ENCODE measurements around the gene NMT2.
"Not testable (repeated sequence)": the region's sequence is repeated elsewhere in the genome, so short reads cannot be mapped to it uniquely, and the experiment has no call there.

NMT2 gene

DNA sequence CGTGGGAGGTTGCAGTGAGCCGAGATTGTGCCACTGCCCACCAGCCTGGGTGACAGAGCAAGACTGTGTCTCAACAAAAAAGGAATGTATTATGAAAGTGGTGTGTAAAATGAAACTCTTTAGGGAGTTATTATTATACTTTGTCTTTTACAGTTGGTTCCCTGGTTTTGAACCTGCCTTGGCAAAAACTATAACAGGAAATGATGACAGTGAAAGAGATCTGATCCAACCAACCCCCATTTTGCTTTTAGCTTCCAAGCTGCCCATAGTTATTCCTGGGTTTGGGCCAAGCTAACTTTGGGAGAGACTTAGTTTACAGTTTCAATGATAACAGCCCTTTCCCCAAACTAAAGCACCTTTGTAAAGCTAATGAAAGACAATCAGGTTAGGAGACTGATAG lies 34.1 kb upstream of the NMT2 start:
- Histone ChIP-seq H4K20me1 (ENCODE audit: insufficient read depth) (no peaks in the 10 kb centered on the region), H3K4me3 (IDR thresholded peaks at IDR 0.05; ENCODE audit: insufficient read depth, low read depth, low read length) (no peak overlapping the region), H2AFZ (ENCODE audit: low read depth) (no peak overlapping the region), H3K36me3 (ENCODE audit: insufficient read depth) (no peaks in the 10 kb centered on the region), H3K4me1 (ENCODE audit: low read depth, poor library complexity, severe bottlenecking) (peaks cover 12% of the 10 kb centered on the region), H3K9ac (no peak overlapping the region), H3K27ac (no peak overlapping the region), H3K27me3 (ENCODE audit: insufficient read depth, low read depth) (no peaks in the 10 kb centered on the region), H3K79me2 (ENCODE audit: insufficient read depth, low read depth) (no peaks in the 10 kb centered on the region), H3K4me2 (no peak overlapping the region)
- no peak for TF ChIP-seq CTCF (conservative IDR thresholded peaks at IDR 0.05; ENCODE audit: low read depth, low read length)

DNA sequence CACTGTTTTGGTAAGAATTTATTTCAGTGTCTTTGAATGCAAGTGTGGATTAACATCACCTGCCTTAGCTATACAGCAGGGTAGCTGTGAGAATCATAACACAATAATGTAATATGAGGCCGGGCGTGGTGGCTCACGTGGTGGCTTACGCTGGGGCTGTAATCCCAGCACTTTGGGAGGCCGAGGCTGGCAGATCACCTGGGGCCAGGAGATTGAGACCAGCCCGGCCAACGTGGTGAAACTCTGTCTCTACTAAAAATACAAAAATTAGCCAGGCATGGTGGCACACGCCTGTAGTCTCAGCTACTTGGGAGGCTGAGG lies 33.8 kb upstream of the NMT2 start:
- not testable (repeated sequence) for H3K4me2 ChIP-seq; H3K27ac ChIP-seq; H3K4me1 ChIP-seq (ENCODE audit: low read depth, poor library complexity, severe bottlenecking); H4K20me1 ChIP-seq (ENCODE audit: insufficient read depth); H3K4me3 ChIP-seq (IDR thresholded peaks at IDR 0.05; ENCODE audit: insufficient read depth, low read depth, low read length); H3K9ac ChIP-seq; H2AFZ ChIP-seq (ENCODE audit: low read depth); H3K36me3 ChIP-seq (ENCODE audit: insufficient read depth); H3K27me3 ChIP-seq (ENCODE audit: insufficient read depth, low read depth); H3K79me2 ChIP-seq (ENCODE audit: insufficient read depth, low read depth)

DNA sequence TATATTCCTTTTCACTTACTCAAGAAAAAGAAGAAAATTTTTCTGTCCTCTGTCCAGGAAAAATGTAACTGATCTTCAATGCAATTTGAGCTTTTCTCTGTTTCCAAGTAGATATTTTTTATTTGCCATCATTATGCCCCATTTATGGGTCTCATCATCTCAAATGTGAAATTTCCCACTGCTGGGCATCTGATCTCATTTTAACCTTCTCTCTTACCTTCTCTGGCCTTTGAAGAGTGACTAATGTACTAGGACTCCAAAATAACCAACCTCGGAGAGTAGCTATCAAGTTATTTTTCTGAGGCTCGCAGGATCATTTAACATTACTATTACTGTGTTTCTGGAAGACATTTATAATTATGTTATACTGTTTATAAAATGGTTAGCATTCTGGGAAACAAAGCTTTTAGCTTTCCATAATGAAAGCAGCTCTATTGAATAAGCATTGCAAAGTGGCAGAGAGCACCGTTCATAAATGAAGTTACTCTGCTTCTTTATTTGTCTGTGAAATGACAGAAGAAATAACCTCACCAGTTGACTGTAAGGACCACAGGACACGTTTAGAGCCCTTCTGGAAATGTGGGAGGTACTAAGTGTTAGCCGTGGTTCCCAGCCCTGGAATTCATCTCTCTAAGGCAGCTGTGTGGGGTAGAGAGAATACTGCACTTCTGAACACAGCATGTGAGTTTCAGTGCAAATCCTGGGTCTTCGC lies 33.3 kb upstream of the NMT2 start:
- Histone ChIP-seq H3K79me2 (ENCODE audit: insufficient read depth, low read depth) (no peaks in the 10 kb centered on the region), H3K4me2 (no peak overlapping the region), H3K27me3 (ENCODE audit: insufficient read depth, low read depth) (no peaks in the 10 kb centered on the region), H3K4me3 (IDR thresholded peaks at IDR 0.05; ENCODE audit: insufficient read depth, low read depth, low read length) (no peak overlapping the region), H3K27ac (no peak overlapping the region), H3K4me1 (ENCODE audit: low read depth, poor library complexity, severe bottlenecking) (peaks cover 7% of the 10 kb centered on the region), H3K36me3 (ENCODE audit: insufficient read depth) (no peaks in the 10 kb centered on the region), H2AFZ (ENCODE audit: low read depth) (no peak overlapping the region), H4K20me1 (ENCODE audit: insufficient read depth) (no peaks in the 10 kb centered on the region), H3K9ac (no peak overlapping the region)
- no peak for TF ChIP-seq CTCF (conservative IDR thresholded peaks at IDR 0.05; ENCODE audit: low read depth, low read length)

DNA sequence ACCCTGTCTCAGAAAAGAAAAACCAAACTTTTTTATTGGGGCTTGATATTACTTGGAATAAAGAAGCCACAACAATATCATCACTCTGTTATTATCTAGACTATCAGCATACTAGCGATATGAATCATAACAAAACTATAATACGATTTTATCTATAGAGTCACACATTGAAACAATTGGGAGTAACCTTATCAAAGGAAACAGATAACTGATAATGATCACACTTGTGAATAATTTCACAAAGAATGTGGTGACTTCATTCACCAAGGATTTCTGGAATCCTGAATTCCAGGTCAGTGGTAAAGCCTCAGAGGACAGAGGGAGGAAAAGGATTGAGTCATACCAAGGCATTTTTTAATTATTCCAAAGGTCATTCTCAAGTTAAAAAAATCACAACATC lies 32.1 kb upstream of the NMT2 start:
- Histone ChIP-seq H3K27me3 (ENCODE audit: insufficient read depth, low read depth) (no peaks in the 10 kb centered on the region), H3K79me2 (ENCODE audit: insufficient read depth, low read depth) (no peaks in the 10 kb centered on the region), H2AFZ (ENCODE audit: low read depth) (no peak overlapping the region), H3K4me1 (ENCODE audit: low read depth, poor library complexity, severe bottlenecking) (peaks cover 7% of the 10 kb centered on the region), H3K4me3 (IDR thresholded peaks at IDR 0.05; ENCODE audit: insufficient read depth, low read depth, low read length) (no peak overlapping the region), H3K4me2 (no peak overlapping the region), H4K20me1 (ENCODE audit: insufficient read depth) (no peaks in the 10 kb centered on the region), H3K27ac (no peak overlapping the region), H3K36me3 (ENCODE audit: insufficient read depth) (no peaks in the 10 kb centered on the region), H3K9ac (no peak overlapping the region)
- TF ChIP-seq CTCF (conservative IDR thresholded peaks at IDR 0.05; ENCODE audit: low read depth, low read length) = no peak

GRCh38 chr10:15197911-15198310 lies 29.4 kb upstream of the NMT2 start:
- Histone ChIP-seq H3K79me2 (ENCODE audit: insufficient read depth, low read depth) (no peaks in the 10 kb centered on the region), H3K4me3 (IDR thresholded peaks at IDR 0.05; ENCODE audit: insufficient read depth, low read depth, low read length) (no peak overlapping the region), H2AFZ (ENCODE audit: low read depth) (no peak overlapping the region), H3K27ac (no peak overlapping the region), H3K4me1 (ENCODE audit: low read depth, poor library complexity, severe bottlenecking) (peaks cover 3% of the 10 kb centered on the region), H3K9ac (no peak overlapping the region), H3K4me2 (no peak overlapping the region), H4K20me1 (ENCODE audit: insufficient read depth) (no peaks in the 10 kb centered on the region), H3K27me3 (ENCODE audit: insufficient read depth, low read depth) (no peaks in the 10 kb centered on the region), H3K36me3 (ENCODE audit: insufficient read depth) (no peaks in the 10 kb centered on the region)
- TF ChIP-seq CTCF (conservative IDR thresholded peaks at IDR 0.05; ENCODE audit: low read depth, low read length) = no peak
